ENCODE results near the gene GABRG3.

- TF ChIP-seq MAX (IDR thresholded peaks at IDR 0.05; ENCODE audit: insufficient read depth, insufficient read length) (no peak), CTCF (IDR thresholded peaks at IDR 0.05; ENCODE audit: extremely low read depth in 1 of 2, insufficient read depth in 1 of 2, low read depth in 1 of 2, low read length in 2 of 2) (no peak), EZH2 (IDR thresholded peaks at IDR 0.05; ENCODE audit: borderline replicate concordance, low read depth, low read length, severe bottlenecking) (no peak), POLR2A (IDR thresholded peaks at IDR 0.05; ENCODE audit: low read depth, low read length) (no peak)
Measured at GRCh38 chr15:26926081-26926480, 44.9 kb upstream of the GABRG3 start.

All from endothelial cell of umbilical vein (primary cell).